IPS DF 19.7 (cell line): ENCODE results near the gene RASSF8.

Experiments used
- DNase-seq: peaks from one replicate; pipeline ENCODE4 v3.0.0-alpha.2; 2013; ENCODE audit warnings: low read depth, low spot score

Gene RASSF8

DNA sequence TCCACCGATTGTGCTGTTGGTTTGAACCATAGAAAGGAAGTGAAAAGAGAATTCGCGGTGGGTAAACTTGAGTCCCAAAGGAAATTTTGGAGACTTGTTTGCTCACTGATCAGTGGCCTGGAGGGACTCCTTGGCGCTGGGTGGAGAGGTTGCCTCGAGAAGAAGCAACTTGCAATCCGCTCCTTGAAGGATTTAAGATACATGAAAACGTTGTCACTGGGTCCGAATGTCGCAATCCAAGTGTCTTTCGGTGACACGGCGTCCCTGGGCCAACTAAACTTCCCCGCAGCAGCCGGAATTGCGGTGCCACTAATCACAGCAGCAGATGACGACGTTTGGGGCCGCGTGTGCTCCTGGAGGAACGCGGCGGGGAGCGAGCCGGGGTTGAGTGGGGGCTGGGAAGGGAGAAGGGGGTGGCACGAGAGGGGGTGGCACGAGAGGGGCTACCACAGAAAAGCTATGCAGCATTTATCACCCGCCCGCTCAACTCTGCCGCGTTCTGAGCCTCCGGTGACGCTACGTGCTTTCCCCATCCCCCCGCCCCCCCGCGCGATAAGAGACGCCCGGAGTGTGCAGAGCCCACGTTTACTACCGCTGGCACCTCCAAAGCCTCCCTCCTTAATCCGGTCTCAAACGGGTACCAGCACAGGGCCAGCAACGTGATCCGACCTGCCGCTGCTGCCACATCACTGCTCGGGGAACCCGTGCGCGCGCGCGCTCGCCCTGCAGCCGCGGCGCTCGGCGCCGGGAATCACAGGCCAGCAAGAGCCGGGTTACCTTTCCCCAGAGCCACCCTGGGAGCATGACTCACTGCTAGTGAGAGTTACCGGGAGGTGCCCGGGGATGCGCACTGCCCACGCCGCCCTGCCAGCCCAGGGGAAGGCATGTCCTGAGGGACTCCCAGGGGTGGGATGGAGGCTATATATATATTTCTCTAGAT, 167.2 kb downstream of the RASSF8 start:
- no peak for DNase-seq

DNA sequence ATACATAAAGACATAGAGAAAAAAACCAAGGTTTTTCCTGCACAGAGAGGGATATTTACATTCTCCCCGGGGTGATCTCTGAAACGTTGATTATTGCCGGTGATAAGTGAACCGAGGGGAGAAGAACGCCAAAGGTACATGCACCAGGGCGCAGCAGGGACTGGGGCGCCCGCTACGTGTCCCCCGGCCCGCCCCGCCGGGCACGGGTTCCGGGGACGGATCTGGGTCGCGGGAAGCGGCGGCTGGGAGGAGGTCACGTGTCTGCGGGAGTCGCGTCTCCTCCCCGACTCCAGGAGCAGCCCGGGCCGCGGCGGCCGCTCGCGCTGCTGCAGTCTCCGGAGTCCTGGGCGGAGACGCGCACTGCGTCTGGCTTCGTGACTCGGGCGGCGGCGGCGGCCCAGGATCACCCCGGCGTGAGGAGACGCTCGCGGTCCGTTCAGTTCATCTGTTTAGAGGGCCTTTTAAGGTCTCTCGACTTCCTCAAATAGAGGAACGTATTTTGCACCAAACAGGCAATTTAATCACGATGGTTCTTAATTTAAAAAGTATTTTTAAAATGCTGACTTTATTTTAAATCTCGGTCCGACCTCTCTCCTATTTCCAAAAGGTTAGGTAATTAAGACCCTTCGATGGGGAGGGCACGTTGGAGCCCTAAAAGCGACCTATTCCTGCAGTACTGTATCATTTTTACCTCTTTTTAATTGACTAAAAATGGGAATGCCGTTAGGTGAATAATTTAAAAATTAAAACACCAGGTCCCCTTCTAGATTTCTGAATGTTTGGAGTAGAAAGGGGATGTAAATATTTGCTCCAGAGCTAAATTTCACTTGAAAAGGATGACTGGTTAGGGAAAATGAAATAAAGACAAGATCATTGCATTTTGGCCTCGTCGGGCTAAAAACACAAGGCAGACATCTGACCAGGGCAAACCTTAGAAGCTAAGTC, 168.1 kb downstream of the RASSF8 start:
- no peak for DNase-seq

DNA sequence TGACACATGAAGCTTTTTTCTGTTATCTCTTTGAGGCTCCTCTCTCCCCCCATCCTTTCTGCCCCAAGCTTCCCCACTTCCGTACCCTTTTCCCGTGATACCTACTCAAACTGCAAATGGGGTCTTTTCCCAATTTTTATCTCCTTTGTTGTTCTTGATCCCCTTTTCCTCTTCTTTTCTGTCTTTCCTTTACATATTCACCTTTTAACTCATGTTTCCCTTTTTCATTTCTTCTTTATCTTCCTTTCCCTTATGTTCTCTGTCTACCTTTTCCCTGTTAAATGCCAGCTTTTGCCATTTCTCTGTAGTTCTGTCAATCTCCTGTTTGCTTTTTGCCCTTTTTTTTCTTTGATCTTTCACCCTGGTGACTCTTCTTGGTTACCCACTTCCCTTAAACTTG, 168.9 kb downstream of the RASSF8 start:
- no peak for DNase-seq

DNA sequence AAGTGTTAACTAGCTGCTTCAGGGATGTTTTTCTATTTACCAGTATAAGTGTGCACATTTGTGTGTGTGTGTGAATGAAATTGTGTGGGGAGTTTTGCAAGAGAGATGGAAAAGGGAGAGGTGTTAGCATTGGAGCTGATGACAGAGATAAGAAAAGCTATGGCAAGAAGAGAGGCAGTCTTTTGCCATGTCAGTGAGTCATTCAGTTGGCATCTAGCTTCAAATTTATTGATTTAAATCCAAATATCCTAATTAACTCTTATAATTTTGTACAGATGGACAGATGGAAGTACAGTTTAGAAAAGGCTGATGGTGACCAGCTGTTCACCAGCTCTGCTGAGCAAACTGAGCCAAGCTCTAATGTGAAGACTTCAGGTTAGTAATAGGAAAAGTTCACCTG, 169.7 kb downstream of the RASSF8 start:
- no peak for DNase-seq
